Hindlimb muscle (tissue), 1 donor: ENCODE data around the gene TMEM43. TPM values are rescaled to one million over a fixed set of nuclear protein-coding genes. Genes with fewer than 3 reads are reported as not detected.

Source experiments
- DNase-seq: peaks from one replicate; pipeline ENCODE4 v3.0.0-alpha.2; 2013
- polyA plus RNA-seq: library from polyadenylated mRNA; unstranded; fragments of 120-200 nt; gene quantifications from one replicate; pipeline ENCODE4 v1.2.1, GENCODE V29; 2013; ENCODE audit not compliant: insufficient read length

The TMEM43 gene
- polyA plus RNA-seq, 1 donor = 45.6 TPM

- no peak for DNase-seq
These were observed 54.2 kb downstream of the TMEM43 start for GRCh38 chr3:14179114-14179465.

GRCh38 chr3:14179795-14180194, 54.9 kb downstream of the TMEM43 start:
- no peak for DNase-seq

- no peak for DNase-seq
These were observed 56.4 kb downstream of the TMEM43 start for GRCh38 chr3:14181253-14181652.

- DNase-seq = no peak
These were observed 58.2 kb downstream of the TMEM43 start for GRCh38 chr3:14183015-14183577.

- no peak for DNase-seq
These were observed 62.1 kb downstream of the TMEM43 start for GRCh38 chr3:14186854-14187458.

DNA sequence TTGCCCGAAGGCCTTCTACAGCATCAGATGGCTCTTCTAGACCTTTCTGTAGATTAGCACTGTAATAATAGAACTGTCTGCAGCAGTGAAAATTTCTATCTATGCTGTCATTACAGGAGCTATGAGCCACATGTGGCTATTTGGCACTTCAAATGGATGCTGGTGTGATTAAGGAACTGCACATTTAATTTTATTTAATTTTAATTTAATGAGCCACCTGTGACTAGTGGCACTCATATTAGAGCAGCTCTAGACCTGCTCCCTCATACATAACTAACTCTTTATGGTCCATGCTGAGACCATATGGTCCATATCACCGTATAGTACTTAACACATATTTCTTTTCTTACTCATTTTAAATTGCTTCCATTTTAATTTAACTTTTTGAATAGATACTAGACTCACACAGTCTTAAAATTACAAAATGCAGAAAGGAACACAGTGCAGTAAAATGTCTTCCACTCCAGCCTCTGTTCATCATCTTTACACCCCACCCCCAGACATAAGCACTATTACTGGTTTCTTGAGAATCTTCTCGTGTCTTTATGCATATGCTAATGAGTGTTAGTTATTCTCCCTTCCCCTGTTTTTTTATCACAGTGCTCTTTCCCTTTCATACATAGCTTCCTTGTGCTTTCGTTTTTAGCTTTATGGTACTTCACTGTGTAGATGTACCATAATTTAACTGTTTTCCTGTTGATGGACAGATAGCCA, 63.3 kb downstream of the TMEM43 start:
- no peak for DNase-seq

Other genes with a start within 250 kb of the TMEM43 start
- gene WNT7A, start 245.0 kb upstream of the TMEM43 start, polyA plus RNA-seq = not detected
- gene CHCHD4, start 182 bp upstream of the TMEM43 start, polyA plus RNA-seq = 14.4 TPM
- 18.6 TPM for gene XPC, start 53.5 kb downstream of the TMEM43 start, polyA plus RNA-seq
- gene LSM3, start 53.8 kb downstream of the TMEM43 start, polyA plus RNA-seq = 10.5 TPM